AG04450 (cell line): ENCODE measurements around the gene STX12. TPM values are rescaled to one million over a fixed set of nuclear protein-coding genes. Genes with fewer than 3 reads are reported as not detected.

Experiments
- CTCF ChIA-PET: fragments of 300-600, 350-600 bp; formaldehyde crosslinking; extraction: SDS; loops from one replicate; lab custom pipeline; 2022; ENCODE audit warnings: antibody characterized with exemption, inconsistent platforms; lab: Charles Lee
- POLR2A ChIA-PET: fragments of 350-600 bp; formaldehyde crosslinking; extraction: SDS; loops from one replicate; lab custom pipeline; 2021; ENCODE audit warnings: antibody characterized with exemption, inconsistent platforms; lab: Yijun Ruan, JAX
- DNase-seq: peaks from one replicate; pipeline ENCODE4 v3.0.0-alpha.2; 2011; ENCODE audit warnings: low read depth, low spot score
- H3K27ac ChIP-seq: one replicate; pipeline ENCODE4 v1.5.1; 2012; ENCODE audit warnings: low read depth, low read length, control low read depth
- H3K27me3 ChIP-seq: one replicate; pipeline ENCODE4 v1.6.0; 2012; ENCODE audit warnings: low read length; ENCODE audit not compliant: control insufficient read depth, insufficient read depth
- H3K4me3 ChIP-seq: 2 replicates; pipeline ENCODE4 v1.5.1; 2011; ENCODE audit warnings: mild to moderate bottlenecking, low read depth, low read length, control low read depth
- H3K9me3 ChIP-seq: 2 replicates; pipeline ENCODE4 v1.5.1; 2012; ENCODE audit warnings: low read length; ENCODE audit not compliant: control insufficient read depth, insufficient read depth
- polyA plus RNA-seq: library from polyadenylated mRNA; depleted of rRNA; stranded (reverse); fragments of >200 nt; gene quantifications from 2 replicates; pipeline ENCODE4 v1.2.3, GENCODE V29; 2011
- TF ChIP-seq, protein P1 (sequence below): IDR thresholded peaks from 2 replicates; pipeline ENCODE4 v1.5.1; 2011; ENCODE audit warnings: low read depth, low read length, control low read depth, inconsistent platforms

STX12 gene
- polyA plus RNA-seq, 1 experiment: 42.6 TPM

DNA sequence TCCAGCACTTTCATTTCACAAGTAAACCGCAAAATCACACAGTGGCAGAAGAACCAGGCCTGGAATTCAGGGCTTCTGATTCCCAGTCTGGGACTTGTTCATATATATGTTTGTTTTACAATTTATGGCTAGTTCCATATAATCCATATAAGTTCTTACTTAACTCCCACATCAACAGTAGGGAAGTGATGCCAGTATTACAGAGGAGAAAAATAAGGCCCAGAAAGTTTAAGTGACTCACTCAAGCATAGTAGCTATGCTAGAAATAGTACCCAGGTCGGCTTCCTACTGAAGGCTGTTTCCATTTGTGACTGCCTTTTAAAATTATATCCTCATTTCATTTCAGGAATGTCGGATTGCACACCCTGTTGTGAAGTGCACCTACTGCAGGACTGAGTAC lies 45.9 kb upstream of the STX12 start:
- Histone ChIP-seq H3K4me3 (peak overlapping the region; percentile 85), H3K27ac (no peak overlapping the region), H3K9me3 (peaks cover 5% of the 10 kb centered on the region; the same call in 1 of the 2 replicates), H3K27me3 (no peaks in the 10 kb centered on the region)
- POLR2A ChIA-PET: no interaction called here
- TF ChIP-seq, protein P1, sequence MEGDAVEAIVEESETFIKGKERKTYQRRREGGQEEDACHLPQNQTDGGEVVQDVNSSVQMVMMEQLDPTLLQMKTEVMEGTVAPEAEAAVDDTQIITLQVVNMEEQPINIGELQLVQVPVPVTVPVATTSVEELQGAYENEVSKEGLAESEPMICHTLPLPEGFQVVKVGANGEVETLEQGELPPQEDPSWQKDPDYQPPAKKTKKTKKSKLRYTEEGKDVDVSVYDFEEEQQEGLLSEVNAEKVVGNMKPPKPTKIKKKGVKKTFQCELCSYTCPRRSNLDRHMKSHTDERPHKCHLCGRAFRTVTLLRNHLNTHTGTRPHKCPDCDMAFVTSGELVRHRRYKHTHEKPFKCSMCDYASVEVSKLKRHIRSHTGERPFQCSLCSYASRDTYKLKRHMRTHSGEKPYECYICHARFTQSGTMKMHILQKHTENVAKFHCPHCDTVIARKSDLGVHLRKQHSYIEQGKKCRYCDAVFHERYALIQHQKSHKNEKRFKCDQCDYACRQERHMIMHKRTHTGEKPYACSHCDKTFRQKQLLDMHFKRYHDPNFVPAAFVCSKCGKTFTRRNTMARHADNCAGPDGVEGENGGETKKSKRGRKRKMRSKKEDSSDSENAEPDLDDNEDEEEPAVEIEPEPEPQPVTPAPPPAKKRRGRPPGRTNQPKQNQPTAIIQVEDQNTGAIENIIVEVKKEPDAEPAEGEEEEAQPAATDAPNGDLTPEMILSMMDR: no peak
- no peak for DNase-seq
- CTCF ChIA-PET: interaction anchor here (0.6 kb wide), 1 partner anchor 45 kb away, joined by 3 read pairs; no protein-coding TSS in a partner anchor

DNA sequence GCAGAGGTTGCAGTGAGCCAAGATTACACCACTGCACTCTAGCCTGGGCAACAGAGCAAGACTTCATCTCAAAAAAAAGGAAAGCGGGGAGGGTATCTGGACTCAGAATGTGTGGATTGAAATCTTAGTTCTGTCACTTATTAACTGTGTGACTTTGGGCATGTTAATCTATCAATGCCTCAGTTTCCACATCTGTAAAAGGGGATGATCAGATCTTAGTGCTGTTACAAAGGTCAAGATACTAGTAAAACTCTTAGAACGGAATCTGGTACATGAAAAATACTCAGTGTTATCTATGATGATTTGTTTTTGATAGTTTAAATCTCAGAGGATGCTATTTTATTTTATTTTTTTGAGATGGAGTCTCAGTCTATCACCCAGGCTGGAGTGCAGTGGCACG lies 36.8 kb upstream of the STX12 start:
- ChIA-PET POLR2A (no interaction called here), CTCF (no interaction called here)
- H3K27me3 ChIP-seq: no peaks in the 10 kb centered on the region
- H3K4me3 ChIP-seq: no peak overlapping the region
- no peaks in the 10 kb centered on the region for H3K9me3 ChIP-seq
- H3K27ac ChIP-seq: no peak overlapping the region
- no peak for DNase-seq
- TF ChIP-seq, protein P1: no peak

DNA sequence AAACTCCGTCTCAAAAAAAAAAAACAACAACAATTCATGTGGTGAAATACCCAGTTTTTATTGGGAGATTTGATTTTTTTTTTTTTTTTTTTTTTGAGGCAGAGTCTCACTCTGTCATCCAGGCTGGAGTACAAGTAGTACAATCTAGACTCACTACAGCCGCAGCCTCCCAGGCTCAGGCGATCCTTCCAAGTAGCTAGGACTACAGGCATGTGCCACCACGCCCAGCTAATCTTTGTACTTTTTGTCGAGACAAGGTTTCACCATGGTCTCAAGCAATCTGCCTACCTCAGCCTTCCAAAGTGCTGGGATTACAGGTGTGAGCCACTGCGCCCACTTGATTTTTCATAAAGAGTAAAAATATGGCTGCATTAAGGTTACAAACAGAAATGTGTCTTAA lies 31.9 kb upstream of the STX12 start:
- TF ChIP-seq, protein P1: no peak
- ChIA-PET POLR2A (no interaction called here), CTCF (no interaction called here)
- H3K27me3 ChIP-seq: no peaks in the 10 kb centered on the region
- DNase-seq: no peak
- H3K27ac ChIP-seq: no peak overlapping the region
- no peak overlapping the region for H3K4me3 ChIP-seq
- H3K9me3 ChIP-seq: no peaks in the 10 kb centered on the region

DNA sequence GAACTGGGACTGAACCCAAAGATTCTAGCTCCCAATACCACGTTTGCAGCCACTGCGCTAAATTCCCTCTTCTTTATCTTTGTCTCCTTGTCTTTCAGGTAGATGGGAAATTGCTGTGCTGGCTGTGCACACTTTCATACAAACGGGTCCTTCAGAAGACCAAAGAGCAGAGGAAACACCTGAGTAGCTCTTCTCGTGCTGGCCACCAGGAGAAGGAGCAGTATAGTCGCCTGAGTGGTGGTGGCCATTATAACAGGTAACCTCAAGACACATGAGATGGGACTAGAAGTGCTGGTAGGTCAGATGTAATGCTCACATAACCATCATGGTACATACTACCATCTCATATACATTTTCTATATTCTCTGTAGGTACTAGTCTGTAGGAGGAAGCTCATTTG lies 28.5 kb upstream of the STX12 start:
- Histone ChIP-seq H3K27me3 (no peaks in the 10 kb centered on the region), H3K4me3 (no peak overlapping the region), H3K9me3 (no peaks in the 10 kb centered on the region), H3K27ac (no peak overlapping the region)
- DNase-seq: no peak
- TF ChIP-seq, protein P1: no peak
- CTCF ChIA-PET: interaction anchor here (1.3 kb wide), 1 partner anchor 19 kb away, joined by 6 read pairs; the partner anchor contains the start of gene FAM76A
- POLR2A ChIA-PET: no interaction called here

DNA sequence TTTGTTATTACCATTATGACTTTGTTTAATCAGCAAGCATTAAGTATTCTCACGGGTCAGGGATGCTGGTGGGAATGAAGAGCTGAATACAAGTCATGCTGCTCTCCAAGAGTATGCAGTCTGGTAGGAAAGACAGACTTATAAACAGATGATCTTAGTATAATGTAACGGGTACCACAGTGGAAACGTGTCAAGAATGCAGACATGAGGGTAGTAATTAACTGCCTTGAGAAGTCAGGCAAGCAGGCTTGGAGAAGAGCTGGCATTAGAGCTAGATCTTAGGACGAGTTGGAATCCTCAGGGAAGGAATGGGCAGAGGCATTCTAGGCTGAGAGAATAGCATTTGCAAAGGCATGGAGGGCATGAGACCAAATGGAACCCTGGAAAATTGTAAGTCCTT lies 27.6 kb upstream of the STX12 start:
- H3K9me3 ChIP-seq: no peaks in the 10 kb centered on the region
- POLR2A ChIA-PET: no interaction called here
- no peak overlapping the region for H3K4me3 ChIP-seq
- TF ChIP-seq, protein P1: no peak
- H3K27ac ChIP-seq: no peak overlapping the region
- CTCF ChIA-PET: interaction anchor here (1.3 kb wide), 1 partner anchor 20 kb away, joined by 6 read pairs; the partner anchor contains the start of gene FAM76A
- H3K27me3 ChIP-seq: no peaks in the 10 kb centered on the region
- no peak for DNase-seq
